Hepatocyte (in vitro differentiated cells): ENCODE results near the gene ZNF444.

ENCODE experiments used
- EZH2phosphoT487 ChIP-seq: fragments of 200-600 bp; sonication (generic); IDR thresholded peaks from one replicate; pipeline ENCODE4 v1.6.1; 2018; ENCODE audit warnings: antibody characterized with exemption, mild to moderate bottlenecking, low read depth, moderate library complexity; ENCODE audit not compliant: unreplicated experiment, severe bottlenecking
- TF ChIP-seq, protein P1 (sequence below): fragments of 200-600 bp; sonication (generic); IDR thresholded peaks from 2 replicates; pipeline ENCODE4 v1.5.1; 2016; ENCODE audit warnings: antibody characterized with exemption, mild to moderate bottlenecking; ENCODE audit not compliant: poor library complexity

GRCh38 chr19:56156768-56157167 lies 15.7 kb downstream of the ZNF444 start:
- TF ChIP-seq, protein P1, sequence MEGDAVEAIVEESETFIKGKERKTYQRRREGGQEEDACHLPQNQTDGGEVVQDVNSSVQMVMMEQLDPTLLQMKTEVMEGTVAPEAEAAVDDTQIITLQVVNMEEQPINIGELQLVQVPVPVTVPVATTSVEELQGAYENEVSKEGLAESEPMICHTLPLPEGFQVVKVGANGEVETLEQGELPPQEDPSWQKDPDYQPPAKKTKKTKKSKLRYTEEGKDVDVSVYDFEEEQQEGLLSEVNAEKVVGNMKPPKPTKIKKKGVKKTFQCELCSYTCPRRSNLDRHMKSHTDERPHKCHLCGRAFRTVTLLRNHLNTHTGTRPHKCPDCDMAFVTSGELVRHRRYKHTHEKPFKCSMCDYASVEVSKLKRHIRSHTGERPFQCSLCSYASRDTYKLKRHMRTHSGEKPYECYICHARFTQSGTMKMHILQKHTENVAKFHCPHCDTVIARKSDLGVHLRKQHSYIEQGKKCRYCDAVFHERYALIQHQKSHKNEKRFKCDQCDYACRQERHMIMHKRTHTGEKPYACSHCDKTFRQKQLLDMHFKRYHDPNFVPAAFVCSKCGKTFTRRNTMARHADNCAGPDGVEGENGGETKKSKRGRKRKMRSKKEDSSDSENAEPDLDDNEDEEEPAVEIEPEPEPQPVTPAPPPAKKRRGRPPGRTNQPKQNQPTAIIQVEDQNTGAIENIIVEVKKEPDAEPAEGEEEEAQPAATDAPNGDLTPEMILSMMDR = no peak
- TF ChIP-seq EZH2phosphoT487 = no peak
